Esophagus (tissue), 2 donors: ENCODE results near the gene NRBP1. TPM values are rescaled to one million over a fixed set of nuclear protein-coding genes. Genes with fewer than 3 reads are reported as not detected.

ENCODE experiments used
- H3K27ac ChIP-seq, 2 donors: one replicate each; pipeline ENCODE4 v1.5.1; 2013; ENCODE audit warnings: low read depth in 2 of 2, mild to moderate bottlenecking in 2 of 2, inconsistent platforms in 1 of 2, low read length in 1 of 2, moderate library complexity in 1 of 2
- H3K27me3 ChIP-seq, 2 donors: one replicate each; pipeline ENCODE4 v1.6.1; 2013; ENCODE audit warnings: low read length in 2 of 2, control low read depth in 1 of 2, mild to moderate bottlenecking in 1 of 2; ENCODE audit not compliant: insufficient read depth in 2 of 2, control insufficient read depth in 1 of 2
- H3K36me3 ChIP-seq, 2 donors: one replicate each; pipeline ENCODE4 v1.6.1; 2013; ENCODE audit warnings: low read length in 1 of 2; ENCODE audit not compliant: control insufficient read depth in 2 of 2, insufficient read depth in 2 of 2
- H3K4me1 ChIP-seq, 2 donors: one replicate each; pipeline ENCODE4 v1.6.1; 2013; ENCODE audit warnings: low read length in 1 of 2; ENCODE audit not compliant: control insufficient read depth in 2 of 2, insufficient read depth in 2 of 2
- H3K4me3 ChIP-seq, 2 donors: one replicate each; pipeline ENCODE4 v1.5.1; 2013; ENCODE audit warnings: low read length in 2 of 2, mild to moderate bottlenecking in 2 of 2, low read depth in 1 of 2, moderate library complexity in 1 of 2
- H3K9me3 ChIP-seq, 2 donors: one replicate each; pipeline ENCODE4 v1.6.1; 2013; ENCODE audit warnings: mild to moderate bottlenecking in 2 of 2, low read depth in 1 of 2, low read length in 1 of 2, moderate library complexity in 1 of 2; ENCODE audit not compliant: control insufficient read depth in 2 of 2, insufficient read depth in 1 of 2
- WGBS, 2 donors: extraction: QIAGEN DNeasy Blood & Tissue Kit; methylation state at CpG; one replicate each; pipeline ENCODE4 v1.1.7; 2013; 5-methylcytosine and 5-hydroxymethylcytosine counted together
- polyA plus RNA-seq, 2 donors: library from polyadenylated mRNA; stranded (reverse); fragments of 200-250 nt; gene quantifications; one replicate each; pipeline ENCODE4 v1.2.3, GENCODE V29; 2013
- donor health status: healthy with polysubstance abuse.
- donor health status: Bipolar disorder and iron deficiency.

Gene NRBP1
- polyA plus RNA-seq, 2 donors, result 51.9 to 95.7 TPM

- Histone ChIP-seq H3K27me3 (no peaks in the 10 kb centered on the region), H3K9me3 (no peaks in the 10 kb centered on the region), H3K4me3 (peak overlapping the region; percentile 36 to 46), H3K36me3 (peaks cover 25% of the 10 kb centered on the region in 2 donors), H3K4me1 (peaks cover 0 to 15% of the 10 kb centered on the region in 2 donors), H3K27ac (peak overlapping the region; percentile 30 to 75)
- 53 to 64% methylated on average over 6 of the region's 6 CpGs for WGBS, 2 donors
Observed at GRCh38 chr2:27442920-27443282, 14.5 kb downstream of the NRBP1 start.

- peak overlapping the region; percentile 90 to 97 for H3K27ac ChIP-seq
- H3K4me3 ChIP-seq, result no peak overlapping the region
- H3K4me1 ChIP-seq, result peaks cover 0 to 15% of the 10 kb centered on the region in 2 donors
- H3K36me3 ChIP-seq, result peaks cover 21 to 28% of the 10 kb centered on the region in 2 donors
- 92 to 93% methylated on average over 8 of the region's 8 CpGs for WGBS, 2 donors
- H3K9me3 ChIP-seq, result no peaks in the 10 kb centered on the region
- H3K27me3 ChIP-seq, result no peaks in the 10 kb centered on the region
Observed at GRCh38 chr2:27445155-27445554, 16.7 kb downstream of the NRBP1 start.

- Histone ChIP-seq H3K4me3 (no peak overlapping the region), H3K36me3 (peaks cover 17 to 28% of the 10 kb centered on the region in 2 donors), H3K4me1 (peaks cover 0 to 15% of the 10 kb centered on the region in 2 donors), H3K27me3 (no peaks in the 10 kb centered on the region), H3K27ac (peak overlapping the region; percentile 90 to 97), H3K9me3 (no peaks in the 10 kb centered on the region)
- 60 to 62% methylated on average over 8 of the region's 8 CpGs for WGBS, 2 donors
Observed at GRCh38 chr2:27445615-27446014, 17.2 kb downstream of the NRBP1 start.

- Histone ChIP-seq H3K4me1 (peaks cover 0 to 15% of the 10 kb centered on the region in 2 donors), H3K4me3 (no peak overlapping the region), H3K27me3 (no peaks in the 10 kb centered on the region), H3K36me3 (peaks cover 13 to 26% of the 10 kb centered on the region in 2 donors), H3K9me3 (no peaks in the 10 kb centered on the region), H3K27ac (peak overlapping the region; percentile 90 to 97)
- 37 to 40% methylated on average over 3 of the region's 3 CpGs for WGBS, 2 donors
Observed at GRCh38 chr2:27446057-27446456, 17.6 kb downstream of the NRBP1 start.

- Histone ChIP-seq H3K4me3 (no peak overlapping the region), H3K27ac (no peak overlapping the region), H3K9me3 (no peaks in the 10 kb centered on the region), H3K27me3 (no peaks in the 10 kb centered on the region), H3K36me3 (peaks cover 5 to 20% of the 10 kb centered on the region in 2 donors), H3K4me1 (peaks cover 0 to 8% of the 10 kb centered on the region in 2 donors)
- 54 to 73% methylated on average over 3 of the region's 3 CpGs for WGBS, 2 donors
Observed at GRCh38 chr2:27448381-27448780, 19.9 kb downstream of the NRBP1 start.

GRCh38 chr2:27451095-27451494 is 22.7 kb downstream of the NRBP1 start:
- H3K4me1 ChIP-seq, result no peaks in the 10 kb centered on the region
- WGBS, 2 donors, result 52 to 63% methylated on average over 1 of the region's 1 CpG
- H3K36me3 ChIP-seq, result peaks cover 5 to 14% of the 10 kb centered on the region in 2 donors
- no peak overlapping the region for H3K27ac ChIP-seq
- H3K27me3 ChIP-seq, result no peaks in the 10 kb centered on the region
- H3K9me3 ChIP-seq, result no peaks in the 10 kb centered on the region
- H3K4me3 ChIP-seq, result no peak overlapping the region

- no peak overlapping the region for H3K27ac ChIP-seq
- H3K4me1 ChIP-seq, result no peaks in the 10 kb centered on the region
- H3K4me3 ChIP-seq, result no peak overlapping the region
- H3K36me3 ChIP-seq, result peaks cover 7 to 10% of the 10 kb centered on the region in 2 donors
- H3K9me3 ChIP-seq, result no peaks in the 10 kb centered on the region
- WGBS, 2 donors, result 90 to 93% methylated on average over 7 of the region's 7 CpGs
- H3K27me3 ChIP-seq, result no peaks in the 10 kb centered on the region
Observed at GRCh38 chr2:27453968-27454367, 25.5 kb downstream of the NRBP1 start.

GRCh38 chr2:27461118-27461517 is 32.7 kb downstream of the NRBP1 start:
- no peaks in the 10 kb centered on the region for H3K4me1 ChIP-seq
- no peaks in the 10 kb centered on the region for H3K9me3 ChIP-seq
- WGBS, 2 donors, result 85 to 86% methylated on average over 8 of the region's 8 CpGs
- no peaks in the 10 kb centered on the region for H3K27me3 ChIP-seq
- no peak overlapping the region for H3K27ac ChIP-seq
- peaks cover 0 to 11% of the 10 kb centered on the region in 2 donors for H3K36me3 ChIP-seq
- H3K4me3 ChIP-seq, result no peak overlapping the region

GRCh38 chr2:27464443-27464842 is 36.0 kb downstream of the NRBP1 start:
- H3K27ac ChIP-seq, result no peak overlapping the region
- no peaks in the 10 kb centered on the region for H3K4me1 ChIP-seq
- H3K27me3 ChIP-seq, result no peaks in the 10 kb centered on the region
- H3K9me3 ChIP-seq, result no peaks in the 10 kb centered on the region
- 96 to 98% methylated on average over 7 of the region's 7 CpGs for WGBS, 2 donors
- no peaks in the 10 kb centered on the region for H3K36me3 ChIP-seq
- H3K4me3 ChIP-seq, result no peak overlapping the region

GRCh38 chr2:27471961-27472360 is 43.5 kb downstream of the NRBP1 start:
- Histone ChIP-seq H3K9me3 (no peaks in the 10 kb centered on the region), H3K4me1 (no peaks in the 10 kb centered on the region), H3K4me3 (no peak overlapping the region), H3K27ac (no peak overlapping the region), H3K27me3 (no peaks in the 10 kb centered on the region), H3K36me3 (peaks cover 3 to 10% of the 10 kb centered on the region in 2 donors)
- WGBS, 2 donors, result 93 to 94% methylated on average over 5 of the region's 5 CpGs
